Neural cell (in vitro differentiated cells): Measurements from ENCODE around the gene DNM1. TPM values are rescaled to one million over a fixed set of nuclear protein-coding genes. Genes with fewer than 3 reads are reported as not detected.

ENCODE experiments used
- H2AFZ ChIP-seq: fragments of 200-600, 300-800 bp; sonication (generic), shearing (Covaris generic); 2 replicates; pipeline ENCODE4 v1.6.0; 2014; ENCODE audit warnings: low read depth, mild to moderate bottlenecking, antibody characterized with exemption, low read length, moderate library complexity
- H3F3A ChIP-seq: fragments of 200-600 bp; shearing (Covaris generic); 2 replicates; pipeline ENCODE4 v1.6.1; 2016; ENCODE audit warnings: mild to moderate bottlenecking, moderate library complexity, mixed read lengths, antibody characterized with exemption, low read length; ENCODE audit not compliant: insufficient read depth, poor library complexity, severe bottlenecking
- H3K27ac ChIP-seq: fragments of 200-600, 300-800 bp; sonication (generic), shearing (Covaris generic); 2 replicates; pipeline ENCODE4 v1.5.1; 2014; ENCODE audit warnings: mild to moderate bottlenecking, low read length, moderate library complexity
- H3K27me3 ChIP-seq: fragments of 300-800, 200-600 bp; sonication (generic), shearing (Covaris generic); 2 replicates; pipeline ENCODE4 v1.6.0; 2014; ENCODE audit warnings: mild to moderate bottlenecking, low read depth, low read length, moderate library complexity; ENCODE audit not compliant: insufficient read depth
- H3K36me3 ChIP-seq: fragments of 300-800, 200-600 bp; sonication (generic), shearing (Covaris generic); 2 replicates; pipeline ENCODE4 v1.5.1; 2014; ENCODE audit warnings: mild to moderate bottlenecking, antibody characterized with exemption, low read length, moderate library complexity; ENCODE audit not compliant: insufficient read depth
- H3K4me2 ChIP-seq: fragments of 300-800, 200-600 bp; sonication (generic), shearing (Covaris generic); 2 replicates; pipeline ENCODE4 v1.6.0; 2014; ENCODE audit warnings: mild to moderate bottlenecking, low read length
- H3K4me3 ChIP-seq: fragments of 300-800, 200-600 bp; sonication (generic), shearing (Covaris generic); 2 replicates; pipeline ENCODE4 v1.5.1; 2014; ENCODE audit warnings: mild to moderate bottlenecking, low read length, moderate library complexity
- H3K79me2 ChIP-seq: fragments of 200-600 bp; shearing (Covaris generic); replicated peaks from 2 replicates; pipeline ENCODE4 v1.6.0; 2014; ENCODE audit warnings: mild to moderate bottlenecking, low read length, moderate library complexity; ENCODE audit not compliant: insufficient read depth
- H3K9ac ChIP-seq: fragments of 300-800, 200-600 bp; sonication (generic), shearing (Covaris generic); 2 replicates; pipeline ENCODE4 v1.6.1; 2016; ENCODE audit warnings: mild to moderate bottlenecking, low read length, mixed read lengths
- H3K9me2 ChIP-seq: fragments of 200-600 bp; shearing (Covaris generic); 2 replicates; pipeline ENCODE4 v1.6.1; 2016; ENCODE audit warnings: mild to moderate bottlenecking, low read length, mixed read lengths; ENCODE audit not compliant: insufficient read depth
- H3K9me3 ChIP-seq: fragments of 200-600, 300-800 bp; sonication (generic), shearing (Covaris generic); 2 replicates; pipeline ENCODE4 v1.6.1; 2016; ENCODE audit warnings: mild to moderate bottlenecking, mixed run types, low read length, moderate library complexity, mixed read lengths
- H4K20me1 ChIP-seq: fragments of 200-600 bp; shearing (Covaris generic); 2 replicates; pipeline ENCODE4 v1.6.1; 2016; ENCODE audit warnings: mild to moderate bottlenecking, mixed run types; ENCODE audit not compliant: insufficient read depth
- EP300 ChIP-seq: fragments of 450-650 bp; conservative IDR thresholded peaks from 2 replicates; pipeline ENCODE4 v1.6.1; 2014; ENCODE audit warnings: antibody characterized with exemption, mild to moderate bottlenecking, moderate library complexity; ENCODE audit not compliant: poor library complexity, severe bottlenecking
- EZH2 ChIP-seq: fragments of 200-600, 300-800 bp; shearing (Covaris generic), sonication (generic); IDR thresholded peaks from 2 replicates; pipeline ENCODE4 v1.6.1; 2014; ENCODE audit warnings: antibody characterized with exemption, low read length, borderline replicate concordance, mild to moderate bottlenecking; ENCODE audit not compliant: insufficient read depth, poor library complexity, severe bottlenecking
- MXI1 ChIP-seq: fragments of 450-650 bp; conservative IDR thresholded peaks from 2 replicates; pipeline ENCODE4 v1.6.1; 2014; ENCODE audit warnings: antibody characterized with exemption, mild to moderate bottlenecking; ENCODE audit not compliant: poor library complexity, severe bottlenecking
- POLR2AphosphoS5 ChIP-seq: IDR thresholded peaks from 2 replicates; pipeline ENCODE4 v1.6.1; 2012
- RAD21 ChIP-seq: fragments of 450-650 bp; conservative IDR thresholded peaks from 2 replicates; pipeline ENCODE4 v1.6.1; 2014; ENCODE audit warnings: antibody characterized with exemption, mild to moderate bottlenecking, moderate library complexity
- SMC3 ChIP-seq: fragments of 450-650 bp; conservative IDR thresholded peaks from 2 replicates; pipeline ENCODE4 v1.6.1; 2014; ENCODE audit warnings: antibody characterized with exemption, mild to moderate bottlenecking, moderate library complexity; ENCODE audit not compliant: poor library complexity
- TAF1 ChIP-seq: IDR thresholded peaks from 2 replicates; pipeline ENCODE4 v1.6.1; 2012; ENCODE audit warnings: low read depth
- polyA plus RNA-seq: library from polyadenylated mRNA; depleted of rRNA; stranded (reverse); fragments of >200 nt; gene quantifications from 2 replicates; pipeline ENCODE4 v1.2.3, GENCODE V29; 2014
- TF ChIP-seq, protein P1 (sequence below): fragments of 450-650 bp; IDR thresholded peaks from 2 replicates; pipeline ENCODE4 v1.5.1; 2014; ENCODE audit warnings: antibody characterized with exemption, mild to moderate bottlenecking, moderate library complexity; ENCODE audit not compliant: poor library complexity, severe bottlenecking
- TF ChIP-seq, protein P2 (sequence below): IDR thresholded peaks from 2 replicates; pipeline ENCODE4 v1.6.1; 2012; ENCODE audit warnings: borderline replicate concordance

The DNM1 gene
- polyA plus RNA-seq, 1 donor from 2014 or later, result 104 TPM

DNA sequence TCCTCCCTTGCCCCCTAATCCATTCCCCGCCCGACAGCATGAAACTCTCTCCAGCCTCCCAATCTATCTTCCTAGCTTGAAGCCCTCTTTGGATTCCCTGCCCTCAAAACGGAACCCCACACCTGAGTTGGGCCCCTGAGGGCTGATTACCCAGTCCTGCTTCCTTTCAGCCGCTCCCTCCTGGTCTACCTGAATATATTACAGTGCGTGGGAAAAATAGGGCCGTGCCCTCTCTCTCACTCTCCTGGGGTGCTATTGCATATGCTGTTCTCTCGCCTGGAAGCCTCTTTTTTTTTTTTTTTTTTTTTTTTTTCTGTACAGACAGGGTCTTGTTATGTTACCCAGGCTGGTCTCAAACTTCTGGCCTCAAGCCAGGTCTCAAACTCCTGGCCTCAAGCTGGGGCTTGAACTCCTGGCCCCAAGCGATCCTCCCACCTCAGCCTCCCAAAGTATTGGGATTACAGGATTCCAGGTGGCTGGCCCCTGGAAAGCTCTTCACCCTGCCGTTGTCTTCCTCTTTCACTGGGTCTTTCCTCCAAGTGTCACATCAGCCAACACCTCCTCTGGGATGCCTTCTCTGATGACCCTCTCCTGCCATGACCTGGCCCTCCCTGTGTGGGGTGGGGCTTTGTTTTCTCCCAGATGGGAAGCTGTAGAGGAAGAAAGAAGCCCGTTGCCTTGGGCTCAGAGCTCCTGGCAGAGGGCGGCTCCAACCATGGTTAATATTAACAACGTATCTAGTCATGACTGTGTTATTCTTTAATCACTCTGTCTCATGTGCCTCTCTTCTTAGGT is 8.2 kb downstream of the DNM1 start:
- Histone ChIP-seq H3F3A (no peaks in the 10 kb centered on the region), H2AFZ (no peak overlapping the region), H3K79me2 (peaks cover under 1% of the 10 kb centered on the region), H4K20me1 (no peaks in the 10 kb centered on the region), H3K4me2 (no peak overlapping the region), H3K27me3 (no peaks in the 10 kb centered on the region), H3K9me2 (no peaks in the 10 kb centered on the region), H3K4me3 (no peak overlapping the region), H3K9ac (no peak overlapping the region), H3K27ac (no peak overlapping the region), H3K9me3 (no peaks in the 10 kb centered on the region), H3K36me3 (no peaks in the 10 kb centered on the region)
- TF ChIP-seq TAF1 (no peak), EZH2 (no peak), RAD21 (no peak), EP300 (no peak), POLR2AphosphoS5 (no peak), SMC3 (no peak), MXI1 (no peak)
- TF ChIP-seq, protein P1, sequence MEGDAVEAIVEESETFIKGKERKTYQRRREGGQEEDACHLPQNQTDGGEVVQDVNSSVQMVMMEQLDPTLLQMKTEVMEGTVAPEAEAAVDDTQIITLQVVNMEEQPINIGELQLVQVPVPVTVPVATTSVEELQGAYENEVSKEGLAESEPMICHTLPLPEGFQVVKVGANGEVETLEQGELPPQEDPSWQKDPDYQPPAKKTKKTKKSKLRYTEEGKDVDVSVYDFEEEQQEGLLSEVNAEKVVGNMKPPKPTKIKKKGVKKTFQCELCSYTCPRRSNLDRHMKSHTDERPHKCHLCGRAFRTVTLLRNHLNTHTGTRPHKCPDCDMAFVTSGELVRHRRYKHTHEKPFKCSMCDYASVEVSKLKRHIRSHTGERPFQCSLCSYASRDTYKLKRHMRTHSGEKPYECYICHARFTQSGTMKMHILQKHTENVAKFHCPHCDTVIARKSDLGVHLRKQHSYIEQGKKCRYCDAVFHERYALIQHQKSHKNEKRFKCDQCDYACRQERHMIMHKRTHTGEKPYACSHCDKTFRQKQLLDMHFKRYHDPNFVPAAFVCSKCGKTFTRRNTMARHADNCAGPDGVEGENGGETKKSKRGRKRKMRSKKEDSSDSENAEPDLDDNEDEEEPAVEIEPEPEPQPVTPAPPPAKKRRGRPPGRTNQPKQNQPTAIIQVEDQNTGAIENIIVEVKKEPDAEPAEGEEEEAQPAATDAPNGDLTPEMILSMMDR, result no peak
- TF ChIP-seq, protein P2, sequence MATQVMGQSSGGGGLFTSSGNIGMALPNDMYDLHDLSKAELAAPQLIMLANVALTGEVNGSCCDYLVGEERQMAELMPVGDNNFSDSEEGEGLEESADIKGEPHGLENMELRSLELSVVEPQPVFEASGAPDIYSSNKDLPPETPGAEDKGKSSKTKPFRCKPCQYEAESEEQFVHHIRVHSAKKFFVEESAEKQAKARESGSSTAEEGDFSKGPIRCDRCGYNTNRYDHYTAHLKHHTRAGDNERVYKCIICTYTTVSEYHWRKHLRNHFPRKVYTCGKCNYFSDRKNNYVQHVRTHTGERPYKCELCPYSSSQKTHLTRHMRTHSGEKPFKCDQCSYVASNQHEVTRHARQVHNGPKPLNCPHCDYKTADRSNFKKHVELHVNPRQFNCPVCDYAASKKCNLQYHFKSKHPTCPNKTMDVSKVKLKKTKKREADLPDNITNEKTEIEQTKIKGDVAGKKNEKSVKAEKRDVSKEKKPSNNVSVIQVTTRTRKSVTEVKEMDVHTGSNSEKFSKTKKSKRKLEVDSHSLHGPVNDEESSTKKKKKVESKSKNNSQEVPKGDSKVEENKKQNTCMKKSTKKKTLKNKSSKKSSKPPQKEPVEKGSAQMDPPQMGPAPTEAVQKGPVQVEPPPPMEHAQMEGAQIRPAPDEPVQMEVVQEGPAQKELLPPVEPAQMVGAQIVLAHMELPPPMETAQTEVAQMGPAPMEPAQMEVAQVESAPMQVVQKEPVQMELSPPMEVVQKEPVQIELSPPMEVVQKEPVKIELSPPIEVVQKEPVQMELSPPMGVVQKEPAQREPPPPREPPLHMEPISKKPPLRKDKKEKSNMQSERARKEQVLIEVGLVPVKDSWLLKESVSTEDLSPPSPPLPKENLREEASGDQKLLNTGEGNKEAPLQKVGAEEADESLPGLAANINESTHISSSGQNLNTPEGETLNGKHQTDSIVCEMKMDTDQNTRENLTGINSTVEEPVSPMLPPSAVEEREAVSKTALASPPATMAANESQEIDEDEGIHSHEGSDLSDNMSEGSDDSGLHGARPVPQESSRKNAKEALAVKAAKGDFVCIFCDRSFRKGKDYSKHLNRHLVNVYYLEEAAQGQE, result no peak

DNA sequence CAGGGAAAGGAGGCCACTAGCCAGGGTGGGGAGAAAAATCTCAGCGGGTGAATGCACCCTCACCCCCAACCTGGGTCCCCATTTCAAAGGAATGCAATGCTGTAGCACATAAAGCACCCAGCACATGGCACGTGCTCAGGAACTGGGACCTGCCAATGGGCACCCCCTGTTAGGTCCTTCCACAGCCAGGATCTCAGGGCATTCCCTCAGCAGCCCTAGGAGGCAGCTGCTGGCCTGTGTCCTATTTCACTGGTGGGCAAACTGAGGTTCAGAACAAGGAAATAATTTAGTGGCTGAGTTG is 8.8 kb downstream of the DNM1 start:
- H3K9ac ChIP-seq, result no peak overlapping the region
- no peak overlapping the region for H3K27ac ChIP-seq
- H3F3A ChIP-seq, result no peaks in the 10 kb centered on the region
- TF ChIP-seq TAF1 (no peak), POLR2AphosphoS5 (no peak), EP300 (no peak), MXI1 (no peak)
- H4K20me1 ChIP-seq, result no peaks in the 10 kb centered on the region
- no peaks in the 10 kb centered on the region for H3K9me3 ChIP-seq
- no peaks in the 10 kb centered on the region for H3K27me3 ChIP-seq
- H3K9me2 ChIP-seq, result no peaks in the 10 kb centered on the region
- no peak overlapping the region for H3K4me2 ChIP-seq
- no peaks in the 10 kb centered on the region for H3K36me3 ChIP-seq
- no peak overlapping the region for H2AFZ ChIP-seq
- H3K4me3 ChIP-seq, result no peak overlapping the region
- H3K79me2 ChIP-seq, result no peaks in the 10 kb centered on the region
